ENCODE measurements around the gene RASD2.

DNA sequence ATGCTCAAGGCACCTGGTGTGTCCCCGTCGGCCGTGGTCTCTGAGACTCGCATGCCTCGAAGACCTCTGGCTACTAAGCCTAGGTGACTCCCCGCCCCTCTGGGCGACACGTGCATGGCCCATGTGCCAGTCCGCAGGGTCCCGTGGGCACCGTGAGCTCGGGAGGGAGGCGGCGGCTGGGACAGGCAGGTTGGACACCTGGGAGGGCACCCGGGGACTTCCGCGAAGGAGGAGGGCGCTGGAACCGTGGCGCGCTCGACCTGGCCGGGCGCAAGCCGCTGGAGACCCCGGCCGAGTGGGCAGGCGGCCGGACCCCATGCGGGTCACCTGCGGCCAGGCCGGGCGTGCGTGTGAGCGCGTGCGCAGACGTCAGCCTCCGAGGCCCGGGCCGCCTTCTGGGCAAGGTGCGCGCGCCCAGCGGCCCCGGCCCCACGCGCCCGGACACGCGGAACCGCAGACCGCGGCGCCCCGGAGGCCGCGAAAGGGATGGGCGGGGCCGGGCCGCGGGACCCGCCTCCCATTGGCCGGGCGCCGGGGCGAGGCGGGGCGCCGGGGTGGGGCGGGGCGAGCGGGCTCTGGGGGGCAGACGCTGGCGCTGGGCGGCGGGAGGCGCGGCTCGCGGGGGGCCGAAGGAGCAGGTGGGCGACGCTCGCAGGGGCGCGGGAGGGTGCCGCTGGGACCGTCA, 579 bp upstream of the RASD2 start:
- TF ChIP-seq, protein P1, sequence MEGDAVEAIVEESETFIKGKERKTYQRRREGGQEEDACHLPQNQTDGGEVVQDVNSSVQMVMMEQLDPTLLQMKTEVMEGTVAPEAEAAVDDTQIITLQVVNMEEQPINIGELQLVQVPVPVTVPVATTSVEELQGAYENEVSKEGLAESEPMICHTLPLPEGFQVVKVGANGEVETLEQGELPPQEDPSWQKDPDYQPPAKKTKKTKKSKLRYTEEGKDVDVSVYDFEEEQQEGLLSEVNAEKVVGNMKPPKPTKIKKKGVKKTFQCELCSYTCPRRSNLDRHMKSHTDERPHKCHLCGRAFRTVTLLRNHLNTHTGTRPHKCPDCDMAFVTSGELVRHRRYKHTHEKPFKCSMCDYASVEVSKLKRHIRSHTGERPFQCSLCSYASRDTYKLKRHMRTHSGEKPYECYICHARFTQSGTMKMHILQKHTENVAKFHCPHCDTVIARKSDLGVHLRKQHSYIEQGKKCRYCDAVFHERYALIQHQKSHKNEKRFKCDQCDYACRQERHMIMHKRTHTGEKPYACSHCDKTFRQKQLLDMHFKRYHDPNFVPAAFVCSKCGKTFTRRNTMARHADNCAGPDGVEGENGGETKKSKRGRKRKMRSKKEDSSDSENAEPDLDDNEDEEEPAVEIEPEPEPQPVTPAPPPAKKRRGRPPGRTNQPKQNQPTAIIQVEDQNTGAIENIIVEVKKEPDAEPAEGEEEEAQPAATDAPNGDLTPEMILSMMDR (IDR thresholded peaks at IDR 0.05; ENCODE audit: low read depth, low read length) = no peak
- no peak for TF ChIP-seq POLR2A (IDR thresholded peaks at IDR 0.05; ENCODE audit: extremely low read depth, insufficient read length)
- TF ChIP-seq, protein P2, sequence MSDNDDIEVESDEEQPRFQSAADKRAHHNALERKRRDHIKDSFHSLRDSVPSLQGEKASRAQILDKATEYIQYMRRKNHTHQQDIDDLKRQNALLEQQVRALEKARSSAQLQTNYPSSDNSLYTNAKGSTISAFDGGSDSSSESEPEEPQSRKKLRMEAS (IDR thresholded peaks at IDR 0.05; ENCODE audit: low read depth, low read length) = no peak
- no peak for TF ChIP-seq MYC (IDR thresholded peaks at IDR 0.05; ENCODE audit: low read depth, low read length)

All from NB4 (cell line).